Spleen (tissue), 7 donors: Measurements from ENCODE around the gene RORC.

Experiments
- POLR2AphosphoS5 ChIP-seq, 3 donors: sonication (generic); formaldehyde crosslinking; IDR thresholded peaks; one replicate each; pipeline ENCODE4 v1.5.1; 2017; ENCODE audit warnings: antibody characterized with exemption in 3 of 3
- TF ChIP-seq, protein P1 (sequence below), 11 experiments: fragments of 200-600 bp in 7 of 11; fragments of 450-650 bp in 4 of 11; sonication (generic) in 4 of 11; IDR thresholded peaks in 8 of 11; conservative IDR thresholded peaks in 3 of 11; 1 replicate in 7 of 11; 2 replicates in 4 of 11; pipeline versions ENCODE4 v1.4.0 to v1.8.0; 2016 to 2021; ENCODE audit warnings: antibody characterized with exemption in 11 of 11, inconsistent platforms in 4 of 11, mild to moderate bottlenecking in 1 of 11
- donor health status: DM: no; HTN: no; CAD: no; lungs with moderate emphysema.
- donor health status: DM: no; HTN: no; CAD: no.
- donor health status: DM: no; HTN: no; CAD: no.

DNA sequence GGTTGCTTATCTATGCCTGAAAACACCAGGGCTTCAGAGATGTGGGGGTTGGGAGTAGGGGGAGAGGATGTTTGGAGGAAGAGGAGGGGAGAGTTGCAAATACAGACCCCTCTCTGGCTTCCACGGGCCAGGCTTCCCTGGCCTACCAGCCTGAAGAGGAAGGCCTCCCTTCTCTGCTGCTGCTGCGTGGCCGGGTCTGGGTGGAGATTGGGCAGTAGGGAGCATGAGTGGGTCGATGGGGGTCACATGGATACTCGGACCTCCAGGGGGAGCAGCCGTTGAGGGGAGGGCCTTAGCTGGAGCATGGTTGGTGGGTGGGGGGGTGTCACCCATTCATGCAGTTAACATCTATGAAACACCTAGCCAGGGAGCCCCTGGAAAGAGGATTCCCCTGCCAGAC is 1.5 kb downstream of the RORC start:
- TF ChIP-seq, protein P1, sequence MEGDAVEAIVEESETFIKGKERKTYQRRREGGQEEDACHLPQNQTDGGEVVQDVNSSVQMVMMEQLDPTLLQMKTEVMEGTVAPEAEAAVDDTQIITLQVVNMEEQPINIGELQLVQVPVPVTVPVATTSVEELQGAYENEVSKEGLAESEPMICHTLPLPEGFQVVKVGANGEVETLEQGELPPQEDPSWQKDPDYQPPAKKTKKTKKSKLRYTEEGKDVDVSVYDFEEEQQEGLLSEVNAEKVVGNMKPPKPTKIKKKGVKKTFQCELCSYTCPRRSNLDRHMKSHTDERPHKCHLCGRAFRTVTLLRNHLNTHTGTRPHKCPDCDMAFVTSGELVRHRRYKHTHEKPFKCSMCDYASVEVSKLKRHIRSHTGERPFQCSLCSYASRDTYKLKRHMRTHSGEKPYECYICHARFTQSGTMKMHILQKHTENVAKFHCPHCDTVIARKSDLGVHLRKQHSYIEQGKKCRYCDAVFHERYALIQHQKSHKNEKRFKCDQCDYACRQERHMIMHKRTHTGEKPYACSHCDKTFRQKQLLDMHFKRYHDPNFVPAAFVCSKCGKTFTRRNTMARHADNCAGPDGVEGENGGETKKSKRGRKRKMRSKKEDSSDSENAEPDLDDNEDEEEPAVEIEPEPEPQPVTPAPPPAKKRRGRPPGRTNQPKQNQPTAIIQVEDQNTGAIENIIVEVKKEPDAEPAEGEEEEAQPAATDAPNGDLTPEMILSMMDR (IDR thresholded peaks at IDR 0.05 in 8 of 11, conservative IDR thresholded peaks at IDR 0.05 in 3 of 11): no peak
- TF ChIP-seq POLR2AphosphoS5 (IDR thresholded peaks at IDR 0.05): no peak
